Transverse colon (tissue), 4 donors: ENCODE results near the gene DSP. TPM values are rescaled to one million over a fixed set of nuclear protein-coding genes. Genes with fewer than 3 reads are reported as not detected.

Experiments used
- DNase-seq: peaks from one replicate; pipeline ENCODE4 v3.0.0-alpha.2; 2019
- H3K27ac ChIP-seq, 4 donors: fragments of 200-600 bp; sonication (generic); 2 replicates each; pipeline ENCODE4 v1.5.1; 2016 to 2018; ENCODE audit warnings: inconsistent platforms in 4 of 4
- H3K27me3 ChIP-seq: fragments of 200-600 bp; sonication (generic); 2 replicates; pipeline ENCODE4 v1.5.1; 2017; ENCODE audit warnings: inconsistent platforms
- H3K36me3 ChIP-seq, 4 donors: fragments of 200-600 bp; sonication (generic); 2 replicates each; pipeline ENCODE4 v1.5.1; 2017 to 2019; ENCODE audit warnings: inconsistent platforms in 4 of 4
- H3K4me1 ChIP-seq, 4 donors: fragments of 200-600 bp; sonication (generic); 2 replicates each; pipeline ENCODE4 v1.5.1; 2017 to 2020; ENCODE audit warnings: inconsistent platforms in 4 of 4
- H3K4me3 ChIP-seq, 4 donors: fragments of 200-600 bp; sonication (generic); 1 replicate in 1 of 4; 2 replicates in 3 of 4; pipeline versions ENCODE4 v1.5.1 to v1.6.1; 2017 to 2019; ENCODE audit warnings: inconsistent platforms in 4 of 4
- H3K9me3 ChIP-seq, 2 donors: fragments of 200-600 bp; sonication (generic); 2 replicates each; pipeline ENCODE4 v1.5.1; 2017 to 2019; ENCODE audit warnings: inconsistent platforms in 2 of 2
- EP300 ChIP-seq: sonication (generic); formaldehyde crosslinking; IDR thresholded peaks from one replicate; pipeline ENCODE4 v1.6.1; 2017; ENCODE audit warnings: antibody characterized with exemption, low read depth
- POLR2A ChIP-seq: fragments of 450-650 bp; IDR thresholded peaks from one replicate; pipeline ENCODE4 v1.6.1; 2016; ENCODE audit warnings: antibody characterized with exemption, mild to moderate bottlenecking, moderate library complexity
- POLR2AphosphoS5 ChIP-seq, 3 donors: sonication (generic); formaldehyde crosslinking; IDR thresholded peaks; one replicate each; pipeline ENCODE4 v1.6.1; 2016; ENCODE audit warnings: antibody characterized with exemption in 3 of 3
- WGBS, 2 donors: methylation state at CpG; one replicate each; pipeline ENCODE4 v1.1.5; 2018; ENCODE audit warnings: low coverage in 1 of 2; 5-methylcytosine and 5-hydroxymethylcytosine counted together
- in situ Hi-C, 4 donors: fragments of 200-750 bp; cut with MboI; loops; one replicate each; pipeline versions ENCODE4 v1.15.0 to v1.15.1; 2017; ENCODE audit warnings: low sequenced_read_pairs in 3 of 4, low pct_ligation_motif_present in 1 of 4, low pct_unique_long_range_greater_than_20kb in 1 of 4
- intact Hi-C: fragments of 100-400 bp; cut with DNase I; formaldehyde crosslinking; loops from one replicate; pipeline ENCODE4 v1.15.1; 2023; ENCODE audit warnings: low total_unique reads
- total RNA-seq, 4 donors: library from RNA; depleted of rRNA; stranded (reverse); fragments of >200 nt; gene quantifications; one replicate each; pipeline ENCODE4 v1.1.0, GENCODE V29; 2016
- TF ChIP-seq, protein P1 (sequence below), 5 experiments: fragments of 200-600 bp in 3 of 5; fragments of 450-650 bp in 2 of 5; sonication (generic) in 3 of 5; IDR thresholded peaks; 1 replicate in 2 of 5; 2 replicates in 3 of 5; pipeline ENCODE4 v1.5.1; 2016 to 2017; ENCODE audit warnings: antibody characterized with exemption in 5 of 5, inconsistent platforms in 3 of 5, mild to moderate bottlenecking in 2 of 5, moderate library complexity in 1 of 5

DSP gene
- total RNA-seq, 4 donors from 2014 or later = 160 to 243 (median 202) TPM

- DNase-seq = peak; percentile 65
- no peaks in the 10 kb centered on the region for H3K9me3 ChIP-seq
- peak overlapping the region; percentile 27 to 79 (median 72) for H3K27ac ChIP-seq
- intact Hi-C loops = no loop called here
- peaks cover 0 to 14% (median 11%) of the 10 kb centered on the region in 4 donors for H3K4me1 ChIP-seq
- no peaks in the 10 kb centered on the region for H3K27me3 ChIP-seq
- TF ChIP-seq, protein P1, sequence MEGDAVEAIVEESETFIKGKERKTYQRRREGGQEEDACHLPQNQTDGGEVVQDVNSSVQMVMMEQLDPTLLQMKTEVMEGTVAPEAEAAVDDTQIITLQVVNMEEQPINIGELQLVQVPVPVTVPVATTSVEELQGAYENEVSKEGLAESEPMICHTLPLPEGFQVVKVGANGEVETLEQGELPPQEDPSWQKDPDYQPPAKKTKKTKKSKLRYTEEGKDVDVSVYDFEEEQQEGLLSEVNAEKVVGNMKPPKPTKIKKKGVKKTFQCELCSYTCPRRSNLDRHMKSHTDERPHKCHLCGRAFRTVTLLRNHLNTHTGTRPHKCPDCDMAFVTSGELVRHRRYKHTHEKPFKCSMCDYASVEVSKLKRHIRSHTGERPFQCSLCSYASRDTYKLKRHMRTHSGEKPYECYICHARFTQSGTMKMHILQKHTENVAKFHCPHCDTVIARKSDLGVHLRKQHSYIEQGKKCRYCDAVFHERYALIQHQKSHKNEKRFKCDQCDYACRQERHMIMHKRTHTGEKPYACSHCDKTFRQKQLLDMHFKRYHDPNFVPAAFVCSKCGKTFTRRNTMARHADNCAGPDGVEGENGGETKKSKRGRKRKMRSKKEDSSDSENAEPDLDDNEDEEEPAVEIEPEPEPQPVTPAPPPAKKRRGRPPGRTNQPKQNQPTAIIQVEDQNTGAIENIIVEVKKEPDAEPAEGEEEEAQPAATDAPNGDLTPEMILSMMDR (IDR thresholded peaks at IDR 0.05) = no peak
- TF ChIP-seq POLR2AphosphoS5 (IDR thresholded peaks at IDR 0.05) = peak in 2 of 3 donors; percentile 18 to 41
- WGBS, 2 donors = 24% methylated on average over 10 of the region's 10 CpGs; no CpG with 5 or more reads in 1 of the 2 donors
- in situ Hi-C loops = no loop called here
- H3K36me3 ChIP-seq = no peaks in the 10 kb centered on the region
- peak overlapping the region in 1 of 4 donors; percentile 0 for H3K4me3 ChIP-seq
Observed at GRCh38 chr6:7505189-7505699, 36.2 kb upstream of the DSP start.

DNA sequence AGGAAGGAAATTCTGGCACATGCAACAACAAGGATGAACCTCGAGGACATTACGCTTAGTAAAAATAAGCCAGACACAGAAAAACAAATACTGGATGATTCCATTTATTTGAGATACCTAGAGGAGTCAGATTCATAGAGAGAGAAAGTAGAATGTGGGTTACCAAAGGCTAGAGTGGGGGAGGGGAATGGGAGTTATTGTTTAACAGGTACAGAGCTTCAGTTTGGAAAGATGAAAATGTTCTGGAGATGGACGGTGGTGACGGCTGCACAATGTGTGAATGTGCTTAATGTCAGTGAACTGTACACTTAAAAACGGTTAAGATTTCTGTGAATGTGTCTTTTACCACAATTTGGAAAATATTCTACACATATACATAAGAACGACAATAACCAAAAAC, 33.9 kb upstream of the DSP start:
- Histone ChIP-seq H3K4me3 (no peak overlapping the region), H3K36me3 (no peaks in the 10 kb centered on the region), H3K27me3 (no peaks in the 10 kb centered on the region), H3K4me1 (peaks cover 0 to 14% (median 11%) of the 10 kb centered on the region in 4 donors), H3K9me3 (no peaks in the 10 kb centered on the region), H3K27ac (no peak overlapping the region)
- WGBS, 2 donors = 94 to 95% methylated on average over 6 of the region's 6 CpGs
- intact Hi-C loops = no loop called here
- in situ Hi-C loops = no loop called here
- no peak for DNase-seq
- no peak for TF ChIP-seq POLR2A
- no peak for TF ChIP-seq EP300
- TF ChIP-seq POLR2AphosphoS5 (IDR thresholded peaks at IDR 0.05) = no peak
- TF ChIP-seq, protein P1 (IDR thresholded peaks at IDR 0.05) = no peak

GRCh38 chr6:7512320-7512719, 29.2 kb upstream of the DSP start:
- Histone ChIP-seq H3K27ac (no peak overlapping the region), H3K4me1 (no peaks in the 10 kb centered on the region), H3K9me3 (no peaks in the 10 kb centered on the region), H3K27me3 (no peaks in the 10 kb centered on the region), H3K4me3 (no peak overlapping the region), H3K36me3 (no peaks in the 10 kb centered on the region)
- intact Hi-C loops = no loop called here
- 75% methylated on average over 2 of the region's 2 CpGs; no CpG with 5 or more reads in 1 of the 2 donors for WGBS, 2 donors
- in situ Hi-C loops = no loop called here
- TF ChIP-seq POLR2A (no peak), EP300 (no peak), POLR2AphosphoS5 (IDR thresholded peaks at IDR 0.05) (no peak)
- TF ChIP-seq, protein P1 (IDR thresholded peaks at IDR 0.05) = no peak
- DNase-seq = no peak

- TF ChIP-seq EP300 = no peak
- TF ChIP-seq, protein P1 (IDR thresholded peaks at IDR 0.05) = no peak
- DNase-seq = no peak
- Histone ChIP-seq H3K36me3 (no peaks in the 10 kb centered on the region), H3K4me1 (no peaks in the 10 kb centered on the region), H3K9me3 (no peaks in the 10 kb centered on the region), H3K27me3 (no peaks in the 10 kb centered on the region), H3K4me3 (no peak overlapping the region), H3K27ac (no peak overlapping the region)
- WGBS, 2 donors = 85% methylated on average over 5 of the region's 5 CpGs; no CpG with 5 or more reads in 1 of the 2 donors
- intact Hi-C loops (no loop called here), in situ Hi-C loops (no loop called here)
Observed at GRCh38 chr6:7513529-7513928, 27.9 kb upstream of the DSP start.
